Stomach (tissue), 4 donors: ENCODE measurements around the gene TRIM63.

ENCODE experiments used
- EP300 ChIP-seq: sonication (generic); formaldehyde crosslinking; IDR thresholded peaks from one replicate; pipeline ENCODE4 v1.6.1; 2017; ENCODE audit warnings: antibody characterized with exemption
- POLR2A ChIP-seq, 4 donors: fragments of 450-650 bp; IDR thresholded peaks; one replicate each; pipeline ENCODE4 v1.6.1; 2016; ENCODE audit warnings: antibody characterized with exemption in 4 of 4, control low read depth in 2 of 4, mild to moderate bottlenecking in 1 of 4, moderate library complexity in 1 of 4
- TF ChIP-seq, protein P1 (sequence below), 7 experiments: fragments of 450-650 bp in 4 of 7; fragments of 200-600 bp in 3 of 7; sonication (generic) in 3 of 7; IDR thresholded peaks; one replicate each; pipeline ENCODE4 v1.5.1; 2016 to 2019; ENCODE audit warnings: antibody characterized with exemption in 7 of 7, control low read depth in 2 of 7, mild to moderate bottlenecking in 1 of 7

DNA sequence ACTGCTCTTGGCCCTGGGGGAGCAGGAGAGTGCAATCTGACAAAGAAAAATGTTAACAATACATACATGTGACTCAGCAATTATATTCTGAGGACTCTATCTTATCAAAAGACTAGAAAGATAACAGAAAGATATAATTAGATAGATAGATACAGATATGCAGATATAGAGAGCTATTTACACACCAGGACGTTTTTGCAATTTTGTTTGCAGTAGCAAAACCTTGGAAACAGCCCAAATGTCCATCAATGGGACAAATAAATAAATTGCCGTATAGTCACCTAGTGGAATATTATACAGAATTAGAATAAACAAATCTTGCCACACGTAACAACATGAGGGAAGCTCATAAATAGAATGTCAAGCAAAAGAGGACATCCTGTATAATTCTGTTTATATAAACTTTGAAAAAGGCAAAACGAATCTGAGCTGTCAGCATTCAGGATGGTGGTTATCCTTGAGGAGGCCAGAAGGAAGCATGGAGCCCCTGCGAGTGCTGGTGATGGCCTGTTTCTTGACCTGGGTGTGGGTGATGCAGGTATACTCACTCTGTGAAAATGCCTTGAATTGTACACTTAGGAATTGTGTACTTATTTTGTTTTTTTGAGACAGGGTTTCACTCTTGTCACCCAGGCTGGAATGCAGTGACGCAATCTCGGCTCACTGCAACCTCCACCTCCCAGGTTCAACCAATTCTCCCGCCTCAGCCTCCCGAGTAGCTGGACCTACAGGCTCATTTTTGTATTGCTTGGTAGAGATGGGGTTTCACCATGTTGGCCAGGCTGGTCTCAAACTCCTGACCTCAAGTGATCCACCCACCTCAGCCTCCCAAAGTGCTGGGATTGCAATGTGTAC is 12.8 kb upstream of the TRIM63 start:
- TF ChIP-seq, protein P1, sequence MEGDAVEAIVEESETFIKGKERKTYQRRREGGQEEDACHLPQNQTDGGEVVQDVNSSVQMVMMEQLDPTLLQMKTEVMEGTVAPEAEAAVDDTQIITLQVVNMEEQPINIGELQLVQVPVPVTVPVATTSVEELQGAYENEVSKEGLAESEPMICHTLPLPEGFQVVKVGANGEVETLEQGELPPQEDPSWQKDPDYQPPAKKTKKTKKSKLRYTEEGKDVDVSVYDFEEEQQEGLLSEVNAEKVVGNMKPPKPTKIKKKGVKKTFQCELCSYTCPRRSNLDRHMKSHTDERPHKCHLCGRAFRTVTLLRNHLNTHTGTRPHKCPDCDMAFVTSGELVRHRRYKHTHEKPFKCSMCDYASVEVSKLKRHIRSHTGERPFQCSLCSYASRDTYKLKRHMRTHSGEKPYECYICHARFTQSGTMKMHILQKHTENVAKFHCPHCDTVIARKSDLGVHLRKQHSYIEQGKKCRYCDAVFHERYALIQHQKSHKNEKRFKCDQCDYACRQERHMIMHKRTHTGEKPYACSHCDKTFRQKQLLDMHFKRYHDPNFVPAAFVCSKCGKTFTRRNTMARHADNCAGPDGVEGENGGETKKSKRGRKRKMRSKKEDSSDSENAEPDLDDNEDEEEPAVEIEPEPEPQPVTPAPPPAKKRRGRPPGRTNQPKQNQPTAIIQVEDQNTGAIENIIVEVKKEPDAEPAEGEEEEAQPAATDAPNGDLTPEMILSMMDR (IDR thresholded peaks at IDR 0.05), result no peak
- TF ChIP-seq EP300, result no peak
- TF ChIP-seq POLR2A (IDR thresholded peaks at IDR 0.05), result no peak
